GM04504 (cell line): ENCODE measurements around the gene NPW.

Experiments used
- DNase-seq: peaks from one replicate; pipeline ENCODE4 v3.0.0-alpha.2; 2012; ENCODE audit warnings: low read depth

NPW gene

DNA sequence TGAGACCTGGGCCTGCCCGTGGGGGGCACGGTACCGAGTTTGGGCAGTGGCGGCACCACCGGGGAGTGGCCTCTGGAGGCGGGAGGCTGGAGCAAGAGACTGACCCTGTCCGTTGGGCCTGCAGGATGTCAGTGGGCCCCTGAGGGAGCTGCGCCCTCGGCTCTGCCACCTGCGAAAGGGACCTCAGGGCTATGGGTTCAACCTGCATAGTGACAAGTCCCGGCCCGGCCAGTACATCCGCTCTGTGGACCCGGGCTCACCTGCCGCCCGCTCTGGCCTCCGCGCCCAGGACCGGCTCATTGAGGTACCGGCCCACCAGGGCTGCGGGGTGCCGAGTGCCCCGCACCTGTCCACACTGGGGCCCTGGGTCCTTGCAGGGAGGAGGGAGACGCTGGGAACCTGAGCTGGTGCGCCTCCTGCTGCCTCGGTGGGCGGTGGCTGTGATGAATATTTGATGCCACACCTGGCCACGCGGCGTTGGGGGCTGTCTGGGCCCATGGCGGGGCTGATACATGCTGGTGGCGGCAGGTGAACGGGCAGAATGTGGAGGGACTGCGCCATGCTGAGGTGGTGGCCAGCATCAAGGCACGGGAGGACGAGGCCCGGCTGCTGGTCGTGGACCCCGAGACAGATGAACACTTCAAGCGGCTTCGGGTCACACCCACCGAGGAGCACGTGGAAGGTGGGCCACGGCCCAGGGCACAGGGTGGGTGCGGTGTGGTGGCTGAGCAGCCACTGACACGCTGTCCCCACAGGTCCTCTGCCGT is 16.8 kb downstream of the NPW start:
- no peak for DNase-seq

DNA sequence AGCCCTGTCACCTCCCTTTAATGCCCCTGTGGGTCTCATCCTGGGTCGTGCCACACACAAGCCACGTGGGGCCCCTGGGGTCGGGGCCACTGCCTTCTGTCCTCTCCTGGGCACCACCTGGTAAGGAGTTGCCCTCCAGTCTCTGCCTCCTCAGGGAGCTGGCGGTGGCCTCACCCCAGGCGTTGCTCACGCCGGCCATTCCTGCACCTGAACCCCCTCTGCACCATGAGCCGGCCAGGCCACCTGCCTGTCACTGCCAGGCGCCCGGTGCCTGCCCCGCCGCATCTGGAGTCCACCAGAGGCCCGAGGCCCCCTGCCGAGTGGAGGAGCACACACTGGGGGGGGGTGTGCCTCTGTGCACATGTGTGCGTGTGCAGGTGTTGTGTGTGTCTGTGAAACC is 17.5 kb downstream of the NPW start:
- no peak for DNase-seq

DNA sequence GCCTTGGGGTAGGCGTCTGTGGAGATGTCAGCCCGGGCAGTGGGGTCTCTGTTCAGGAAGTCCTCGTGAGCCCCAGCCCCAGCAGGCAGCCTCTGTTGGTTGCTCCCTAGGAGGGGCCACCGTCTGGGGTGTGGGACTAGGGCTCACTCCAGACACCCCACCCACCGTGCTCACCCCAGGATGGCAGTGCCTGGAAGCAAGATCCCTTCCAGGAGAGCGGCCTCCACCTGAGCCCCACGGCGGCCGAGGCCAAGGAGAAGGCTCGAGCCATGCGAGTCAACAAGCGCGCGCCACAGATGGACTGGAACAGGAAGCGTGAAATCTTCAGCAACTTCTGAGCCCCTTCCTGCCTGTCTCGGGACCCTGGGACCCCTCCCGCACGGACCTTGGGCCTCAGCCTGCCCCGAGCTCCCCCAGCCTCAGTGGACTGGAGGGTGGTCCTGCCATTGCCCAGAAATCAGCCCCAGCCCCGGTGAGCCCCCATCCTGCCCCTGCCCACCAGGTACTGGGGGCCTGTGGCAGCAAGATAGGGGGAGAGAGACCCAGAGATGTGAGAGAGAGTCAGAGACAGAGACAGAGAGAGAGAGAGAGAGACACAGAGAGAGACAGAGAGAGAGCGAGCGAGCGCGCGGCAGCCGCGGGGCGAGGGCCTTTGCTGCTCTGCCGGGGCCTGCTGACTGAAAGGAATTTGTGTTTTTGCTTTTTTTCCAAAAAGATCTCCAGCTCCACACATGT is 18.2 kb downstream of the NPW start:
- DNase-seq: no peak

DNA sequence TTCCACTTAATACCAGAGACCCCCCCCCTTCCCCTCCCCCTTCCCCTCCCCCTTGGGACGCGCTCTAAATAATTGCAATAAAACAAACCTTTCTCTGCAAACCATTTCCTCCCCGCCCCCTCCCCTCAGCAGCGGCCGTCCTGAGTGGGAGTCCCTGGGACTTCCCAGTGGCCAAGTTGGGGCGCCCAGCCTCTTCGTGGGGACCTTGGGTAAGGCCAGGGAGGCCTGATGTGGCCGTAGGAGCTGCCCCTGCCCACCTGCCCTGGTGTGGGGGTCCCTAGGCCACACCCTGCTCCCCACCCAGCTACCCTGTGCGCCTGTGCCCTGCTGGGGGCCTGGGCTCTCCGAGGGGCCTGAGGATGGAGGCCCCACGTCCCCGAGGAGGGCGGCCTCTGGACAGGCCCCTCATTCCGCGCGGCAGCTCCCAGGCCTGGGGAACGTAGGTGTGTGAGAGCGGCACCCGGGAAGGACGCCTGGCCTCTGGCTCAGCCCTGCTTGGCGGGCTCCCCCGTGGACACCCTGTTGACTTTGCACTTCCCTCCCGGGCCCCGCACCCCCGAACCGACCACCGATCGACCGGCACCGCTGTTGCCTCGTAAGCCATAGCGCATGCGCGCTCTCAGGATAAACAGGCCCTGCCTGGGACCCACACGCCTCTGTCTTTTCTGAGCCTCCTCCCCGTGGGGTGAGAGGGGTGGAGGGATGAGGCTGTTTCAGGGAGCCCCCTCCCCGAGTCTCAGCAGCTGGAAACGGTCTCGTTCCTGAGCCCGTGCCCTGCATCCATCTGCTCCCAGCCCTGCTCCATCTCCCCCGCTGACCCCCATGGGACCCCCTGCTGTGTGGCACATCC is 19.0 kb downstream of the NPW start:
- DNase-seq: no peak

DNA sequence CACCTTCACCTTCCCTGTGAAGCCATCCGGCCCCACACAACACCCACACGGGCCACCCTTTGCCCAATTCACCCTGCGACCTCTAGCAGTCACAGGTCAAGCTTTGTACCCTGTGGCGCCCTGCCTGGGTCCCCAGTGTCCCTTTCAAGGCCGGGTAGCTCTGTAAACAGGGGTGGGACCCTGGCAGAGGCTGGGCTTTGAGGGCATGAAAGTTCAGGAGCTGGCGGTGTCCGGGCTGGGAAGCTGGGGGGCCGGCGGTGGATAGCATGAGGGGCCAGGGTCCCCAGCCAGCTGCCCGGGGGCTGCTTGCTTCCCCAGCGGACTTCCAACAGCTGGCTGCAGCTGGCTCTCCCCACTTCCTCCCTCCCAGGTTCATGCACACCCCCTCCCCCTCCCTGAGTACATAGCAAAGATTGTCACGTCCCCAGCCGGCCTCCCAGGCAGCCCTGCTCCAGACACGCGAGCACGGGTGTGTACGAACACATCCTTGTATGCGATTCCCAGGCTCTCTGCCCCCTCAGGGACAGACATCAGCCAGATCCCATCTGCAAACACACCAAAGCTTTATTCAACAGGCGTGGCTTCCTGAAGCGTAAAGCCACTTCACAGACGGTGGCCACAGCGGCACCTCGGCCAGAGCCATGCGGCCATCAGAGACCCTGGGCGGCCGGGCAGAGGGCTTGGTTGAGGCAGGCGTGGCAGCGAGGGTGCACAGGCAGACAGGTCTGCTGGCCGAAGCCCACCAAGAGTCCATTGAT is 19.9 kb downstream of the NPW start:
- peak; percentile 79 for DNase-seq

DNA sequence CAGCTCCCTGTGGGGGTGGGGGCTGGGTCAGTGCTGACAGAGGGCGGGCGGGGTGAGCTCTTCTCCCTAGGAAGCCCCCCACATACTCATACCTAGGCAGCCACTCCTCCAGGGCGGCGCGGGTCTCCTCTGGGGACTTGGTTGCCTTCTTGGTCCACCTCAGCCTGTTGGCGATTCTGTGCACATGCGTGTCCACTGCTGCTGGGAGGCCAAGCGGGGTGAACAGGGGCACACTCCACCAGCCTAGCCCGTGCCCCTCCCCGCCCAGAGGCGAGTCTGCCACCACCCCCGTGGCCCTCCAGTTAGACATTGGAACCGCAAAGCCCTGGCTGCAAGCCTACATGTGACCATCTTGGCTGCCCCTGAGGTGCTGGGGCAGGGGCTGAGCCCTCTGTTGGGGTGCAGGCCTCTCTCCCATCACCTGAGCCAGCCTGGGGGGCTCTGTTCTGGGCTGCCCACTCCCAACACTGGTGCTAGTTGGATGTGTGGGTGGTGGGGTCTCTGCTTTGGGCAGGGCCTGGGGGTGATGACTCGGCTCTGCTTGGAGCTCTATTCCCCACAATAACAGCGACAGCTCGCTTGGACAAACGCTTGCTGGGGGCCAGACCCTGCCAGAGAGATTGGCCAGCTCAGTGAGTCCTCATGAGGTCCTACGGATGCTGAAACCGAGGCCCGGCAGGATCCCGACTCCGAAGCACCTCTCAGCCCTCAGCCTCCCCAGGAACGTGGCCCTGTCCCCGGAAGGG is 20.6 kb downstream of the NPW start:
- DNase-seq: no peak

DNA sequence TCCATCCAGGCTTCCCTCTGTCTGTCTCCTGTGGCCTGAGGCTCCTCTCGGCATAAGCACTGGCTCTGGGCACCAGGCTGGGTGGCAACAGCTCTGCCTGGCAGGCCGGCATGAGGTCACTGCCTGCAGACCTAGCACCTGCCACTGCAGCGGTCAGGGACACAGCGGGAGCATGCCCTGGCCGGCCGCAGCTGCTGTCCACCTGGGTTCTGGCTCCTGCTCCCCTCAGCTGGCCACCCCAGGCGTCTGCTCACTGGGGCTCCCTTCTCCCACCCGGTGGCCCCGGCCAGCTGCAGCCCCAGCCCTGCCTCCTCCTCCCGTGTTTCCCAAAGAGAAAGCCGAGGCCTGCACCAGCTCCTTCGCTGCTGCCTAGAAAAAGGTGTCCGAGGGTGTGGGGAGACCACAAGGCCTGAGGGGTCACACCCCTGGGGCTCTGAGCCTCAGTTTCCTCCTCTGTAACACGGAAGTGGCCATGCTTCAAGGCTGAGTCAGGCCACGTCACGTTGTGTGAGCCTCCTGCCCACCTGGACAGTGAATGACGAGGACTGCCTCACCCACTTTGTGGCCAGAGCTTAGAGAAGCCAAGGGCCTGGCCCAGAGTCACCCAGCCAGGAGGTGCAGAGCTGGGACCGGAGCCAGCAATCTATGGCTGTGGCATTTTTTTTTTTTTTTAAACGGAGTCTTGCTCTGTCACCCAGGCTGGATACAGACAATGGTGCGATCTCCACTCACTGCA is 21.4 kb downstream of the NPW start:
- DNase-seq: no peak

DNA sequence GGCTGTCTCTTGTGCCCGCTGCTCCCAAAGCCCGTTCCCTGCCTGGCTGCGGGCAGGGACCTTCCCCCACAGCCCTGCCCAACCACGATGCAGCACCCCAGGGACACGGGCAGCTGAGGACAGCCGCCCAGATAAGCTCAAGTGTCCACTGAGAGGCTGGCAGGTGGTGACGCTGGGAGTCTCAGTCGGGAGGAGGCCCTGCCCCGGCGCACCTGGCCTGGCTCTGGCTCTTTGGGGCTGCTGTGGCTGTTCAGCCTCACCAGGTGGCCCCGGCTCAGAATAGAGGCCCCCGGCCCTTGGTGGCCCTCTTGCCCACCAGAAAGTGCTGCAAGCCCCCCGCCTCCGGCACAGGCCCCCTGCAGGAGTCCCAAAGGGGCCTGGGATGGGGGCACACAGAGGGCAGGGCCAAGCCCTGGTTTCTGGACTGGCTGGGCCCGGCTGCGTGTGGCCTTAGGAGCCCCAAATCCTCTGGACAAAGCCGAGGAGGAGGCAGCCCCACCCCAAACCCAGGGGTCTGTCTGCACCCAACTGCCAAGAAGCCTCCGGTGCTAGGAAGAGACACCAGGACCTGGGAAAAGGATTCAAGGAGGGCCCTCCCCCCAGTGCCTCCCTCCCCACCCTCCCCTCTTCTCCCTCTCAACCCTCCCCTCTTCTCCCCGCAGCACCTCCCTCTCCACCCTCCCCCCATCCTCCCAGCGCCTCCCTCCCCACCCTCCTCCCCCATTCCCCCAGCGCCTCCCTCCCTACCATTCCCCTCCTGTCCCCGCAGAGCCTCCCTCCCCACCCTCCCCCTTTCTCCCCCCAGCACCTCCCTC is 22.8 kb downstream of the NPW start:
- no peak for DNase-seq

DNA sequence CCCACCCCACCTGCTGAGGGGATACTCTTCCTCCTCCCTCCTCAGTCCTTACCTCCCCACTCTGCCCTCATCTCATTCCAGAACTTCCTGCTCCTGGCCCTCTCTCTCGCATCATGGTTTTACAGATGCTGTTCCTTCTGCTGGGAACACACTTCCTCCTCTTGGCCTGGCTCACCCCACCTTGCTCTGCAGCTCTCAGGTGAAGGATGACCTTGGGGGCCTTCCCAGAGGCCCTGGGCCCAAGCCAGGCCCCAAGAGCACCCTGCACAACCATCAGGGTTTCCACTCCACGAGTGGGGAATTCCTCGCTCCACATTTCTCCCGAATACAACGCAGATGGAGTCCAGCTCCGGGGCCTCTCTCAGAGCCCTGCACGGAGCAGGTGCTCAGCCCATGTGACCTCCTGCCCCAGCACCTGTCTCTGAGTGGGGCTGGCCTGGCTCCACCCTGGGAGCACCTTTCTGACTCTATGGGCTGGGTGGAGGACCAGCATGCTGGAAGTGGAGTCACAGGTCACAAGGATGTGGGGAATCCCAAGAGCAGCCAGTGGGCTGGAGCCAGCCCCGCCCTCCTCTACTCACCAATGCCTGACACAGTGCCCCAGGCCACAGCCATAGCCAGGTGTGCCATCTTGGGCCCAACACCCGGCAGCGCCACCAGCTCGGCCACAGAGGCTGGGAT is 23.5 kb downstream of the NPW start:
- DNase-seq: no peak

DNA sequence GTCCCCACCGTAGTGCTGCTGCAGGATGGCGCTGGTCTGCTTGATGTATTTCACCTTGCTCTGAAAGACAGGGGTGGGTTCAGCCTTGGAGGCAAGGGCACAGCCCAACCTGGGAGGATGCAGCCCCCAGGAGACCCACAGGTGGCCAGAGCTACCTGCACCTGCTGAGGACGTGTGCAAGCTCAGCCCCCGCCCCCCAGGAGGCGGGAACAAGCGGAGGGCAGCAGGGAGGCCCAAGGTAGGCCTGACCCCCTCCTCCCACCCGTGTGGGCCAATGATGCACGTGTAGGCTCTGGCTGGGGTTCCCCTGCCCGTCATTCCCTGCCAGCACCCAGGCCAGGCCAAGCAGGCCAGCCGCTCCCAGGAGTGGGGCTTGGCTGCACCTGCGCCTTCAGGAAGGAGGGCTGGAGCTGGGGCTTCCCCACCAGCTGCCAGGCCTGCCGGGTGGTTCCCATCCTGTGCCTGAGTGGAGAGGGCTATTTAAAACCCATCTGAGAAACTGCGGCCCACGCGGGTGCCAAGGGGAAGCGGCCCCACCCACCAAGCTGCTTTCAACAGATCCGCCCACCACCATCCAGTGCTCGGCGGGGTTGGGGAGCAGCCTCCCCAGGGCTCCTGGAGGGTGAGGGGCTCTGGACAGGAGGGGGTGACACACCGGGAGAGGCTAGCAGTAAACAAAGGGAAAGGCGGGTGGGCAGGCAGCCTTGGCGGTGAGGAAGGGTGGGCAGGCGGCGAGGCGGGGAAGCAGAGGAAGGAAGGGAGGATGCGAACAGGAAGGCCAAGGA is 24.3 kb downstream of the NPW start:
- no peak for DNase-seq

DNA sequence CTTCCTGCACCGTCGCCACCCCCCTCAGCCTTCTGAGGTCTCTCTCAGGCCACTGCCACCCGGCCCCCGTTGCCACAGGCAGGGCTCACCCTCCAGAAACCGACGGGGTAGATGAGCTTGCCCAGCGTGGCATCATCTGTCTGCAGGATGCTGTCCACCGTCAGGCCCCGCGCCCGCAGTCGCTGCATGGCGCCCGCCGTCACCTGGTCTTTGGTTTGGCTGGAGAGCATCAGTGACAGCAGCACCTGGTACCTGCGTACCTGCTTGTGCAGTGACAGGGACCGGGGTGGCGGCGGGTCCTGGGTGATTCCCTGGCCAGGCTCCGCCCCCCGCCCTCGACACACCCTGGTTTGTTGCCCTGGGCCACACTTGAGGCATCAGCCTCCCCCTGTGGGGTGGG is 25.0 kb downstream of the NPW start:
- DNase-seq: no peak

DNA sequence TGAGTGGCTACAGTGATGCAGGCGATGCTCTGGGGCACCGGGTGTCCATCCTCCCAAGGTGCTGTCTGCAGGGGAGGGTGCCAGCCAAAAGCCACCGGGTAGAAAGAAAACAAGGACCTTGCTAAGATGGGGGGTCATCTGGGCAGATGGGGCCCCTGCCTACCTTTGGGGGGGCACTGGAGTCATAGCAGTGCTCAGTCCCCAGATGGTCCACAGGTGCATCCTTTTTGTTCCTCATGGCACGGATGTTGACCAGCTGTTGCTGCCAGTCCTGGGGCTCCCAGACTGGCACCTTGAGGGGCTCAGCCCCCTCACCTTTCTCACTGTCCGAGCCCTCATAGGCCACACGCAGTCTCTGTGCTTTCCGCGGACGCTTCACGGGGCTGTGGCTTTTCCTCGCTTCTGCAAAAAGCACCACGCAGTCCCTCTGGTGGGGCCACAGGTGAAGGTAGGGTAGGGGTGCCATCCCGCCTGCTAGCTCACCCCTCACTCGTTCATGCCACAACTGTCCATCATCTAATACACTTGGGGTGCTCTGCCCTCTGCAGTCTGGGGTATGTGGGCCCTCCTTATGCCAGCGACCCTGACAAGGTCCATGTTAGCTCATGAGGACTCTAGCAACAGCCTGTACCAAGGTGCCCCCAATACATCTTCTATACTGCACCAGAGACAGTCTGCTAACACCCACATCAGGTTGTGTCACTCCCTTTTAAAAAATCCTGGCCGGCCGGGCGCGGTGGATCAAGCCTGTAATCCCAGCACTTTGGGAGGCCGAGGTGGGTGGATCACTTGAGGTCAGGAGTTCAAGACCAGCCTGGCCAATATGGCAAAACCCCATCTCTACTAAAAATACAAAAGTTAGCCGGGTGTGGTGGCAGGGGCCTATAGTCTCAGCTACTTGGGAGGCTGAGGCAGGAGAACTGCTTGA is 26.6 kb downstream of the NPW start:
- DNase-seq: no peak

DNA sequence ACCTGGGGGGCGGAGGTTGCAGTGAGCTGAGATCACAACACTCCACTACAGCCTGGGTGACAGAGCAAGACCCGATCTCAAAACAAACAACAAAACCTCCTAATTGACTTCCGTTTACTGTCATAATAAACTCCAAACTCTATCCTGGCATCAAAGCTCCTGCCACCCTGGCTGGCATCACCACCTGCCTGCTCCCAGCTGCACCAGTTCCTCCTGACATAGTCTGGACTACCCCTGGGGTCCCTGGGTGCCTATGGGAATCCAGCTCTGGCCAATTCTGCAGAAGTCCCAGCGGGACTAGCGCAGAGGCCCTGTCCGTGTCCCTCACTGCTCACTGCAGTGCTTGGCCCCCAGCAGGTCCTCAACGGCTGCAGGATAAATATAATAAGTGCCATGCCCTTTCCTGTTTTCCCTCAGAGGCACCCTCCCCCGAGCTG is 27.3 kb downstream of the NPW start:
- no peak for DNase-seq

DNA sequence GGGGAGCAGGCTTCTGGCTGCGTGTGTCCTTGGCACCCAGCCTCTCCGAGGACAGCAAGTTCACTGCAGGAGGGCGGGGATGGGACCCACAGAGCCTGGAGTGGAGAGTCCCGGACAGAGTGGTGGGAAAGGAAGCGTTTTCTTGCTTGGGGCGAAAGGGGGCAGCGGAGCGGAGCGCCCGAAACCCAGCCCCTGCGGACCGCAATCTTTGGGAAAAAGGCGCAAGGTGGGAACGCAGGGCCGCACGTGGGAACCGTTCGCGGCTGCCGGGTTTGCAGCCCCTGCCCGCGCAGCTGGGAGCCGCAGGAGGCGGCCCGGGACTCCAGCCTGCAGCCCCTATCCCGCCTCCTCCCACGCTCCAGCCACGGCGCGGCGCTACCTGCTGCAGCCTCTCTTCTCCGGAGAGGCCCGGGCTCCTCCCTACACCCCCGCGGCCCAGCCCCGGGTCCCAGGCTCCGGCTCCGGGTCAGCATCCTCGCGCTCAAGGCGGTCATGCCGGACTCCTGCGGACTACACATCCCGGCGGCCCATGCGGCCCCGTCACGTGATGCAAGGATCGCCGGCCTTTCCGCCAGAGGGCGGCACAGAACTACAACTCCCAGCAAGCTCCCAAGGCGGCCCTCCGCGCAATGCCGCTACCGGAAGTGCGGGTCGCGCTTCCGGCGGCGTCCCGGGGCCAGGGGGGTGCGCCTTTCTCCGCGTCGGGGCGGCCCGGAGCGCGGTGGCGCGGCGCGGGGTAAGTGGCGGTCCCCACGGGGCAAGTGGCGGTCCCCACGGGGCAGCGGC is 27.9 kb downstream of the NPW start, which contains the start of the genes NTHL1 and TSC2:
TSS of gene NTHL1 (minus strand) at position 505 of the 786 bp plus-strand sequence. CDS start at position 494, 11 bp downstream.
TSS of gene TSC2 (plus strand) at position 656 of the 786 bp plus-strand sequence. CDS start 631 bp downstream, outside the sequence.
- peak; percentile 88 for DNase-seq

DNA sequence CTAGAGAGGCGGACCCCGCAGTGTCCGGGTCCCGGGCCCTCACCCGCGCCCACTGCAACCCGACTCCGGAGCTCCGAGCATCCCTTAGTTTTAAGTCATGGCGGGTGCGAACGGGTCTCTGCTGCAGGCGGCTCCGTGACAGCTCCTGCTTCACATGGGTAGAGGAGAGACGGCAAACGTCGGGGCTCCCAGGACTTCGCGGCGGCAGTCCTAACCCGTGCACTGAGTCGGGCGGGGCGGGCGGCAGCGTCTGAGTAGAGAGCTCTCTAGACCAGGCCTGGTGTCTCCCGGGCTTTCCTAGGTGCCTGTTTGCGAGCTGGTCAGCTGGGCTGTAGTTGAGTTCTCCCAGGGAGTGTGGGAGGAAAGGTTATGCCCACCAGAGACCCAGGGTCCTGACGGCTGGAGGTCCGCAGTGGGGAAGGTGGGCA is 28.5 kb downstream of the NPW start:
- DNase-seq: no peak

DNA sequence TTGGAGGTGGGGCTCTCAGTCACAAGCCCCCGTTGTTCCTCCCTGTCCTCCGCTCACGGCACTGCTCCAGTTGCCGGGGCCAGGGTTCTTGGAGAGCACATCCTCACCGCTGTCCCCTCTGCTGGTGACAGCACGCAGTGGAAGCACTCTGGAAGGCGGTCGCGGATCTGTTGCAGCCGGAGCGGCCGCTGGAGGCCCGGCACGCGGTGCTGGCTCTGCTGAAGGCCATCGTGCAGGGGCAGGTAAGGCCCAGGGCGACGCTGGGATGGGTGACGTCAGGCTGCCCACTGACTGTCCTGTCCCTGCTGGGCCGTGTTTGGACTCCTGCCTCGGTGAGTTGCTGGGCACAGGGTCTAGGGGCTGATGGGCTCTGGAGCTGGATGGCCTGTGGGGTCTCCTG is 33.6 kb downstream of the NPW start:
- no peak for DNase-seq
